Peyer's patch (tissue), 4 donors: ENCODE data around the gene RNF150.

ENCODE experiments used
- POLR2A ChIP-seq, 2 donors: fragments of 450-650 bp; IDR thresholded peaks; one replicate each; pipeline ENCODE4 v1.5.1; 2017; ENCODE audit warnings: antibody characterized with exemption in 2 of 2, mild to moderate bottlenecking in 2 of 2, moderate library complexity in 2 of 2
- TF ChIP-seq, protein P1 (sequence below), 6 experiments: fragments of 450-650 bp in 4 of 6; fragments of 200-600 bp in 2 of 6; sonication (generic) in 1 of 6; IDR thresholded peaks; one replicate each; pipeline ENCODE4 v1.5.1; 2017 to 2019; ENCODE audit warnings: antibody characterized with exemption in 6 of 6, mild to moderate bottlenecking in 3 of 6, moderate library complexity in 1 of 6

DNA sequence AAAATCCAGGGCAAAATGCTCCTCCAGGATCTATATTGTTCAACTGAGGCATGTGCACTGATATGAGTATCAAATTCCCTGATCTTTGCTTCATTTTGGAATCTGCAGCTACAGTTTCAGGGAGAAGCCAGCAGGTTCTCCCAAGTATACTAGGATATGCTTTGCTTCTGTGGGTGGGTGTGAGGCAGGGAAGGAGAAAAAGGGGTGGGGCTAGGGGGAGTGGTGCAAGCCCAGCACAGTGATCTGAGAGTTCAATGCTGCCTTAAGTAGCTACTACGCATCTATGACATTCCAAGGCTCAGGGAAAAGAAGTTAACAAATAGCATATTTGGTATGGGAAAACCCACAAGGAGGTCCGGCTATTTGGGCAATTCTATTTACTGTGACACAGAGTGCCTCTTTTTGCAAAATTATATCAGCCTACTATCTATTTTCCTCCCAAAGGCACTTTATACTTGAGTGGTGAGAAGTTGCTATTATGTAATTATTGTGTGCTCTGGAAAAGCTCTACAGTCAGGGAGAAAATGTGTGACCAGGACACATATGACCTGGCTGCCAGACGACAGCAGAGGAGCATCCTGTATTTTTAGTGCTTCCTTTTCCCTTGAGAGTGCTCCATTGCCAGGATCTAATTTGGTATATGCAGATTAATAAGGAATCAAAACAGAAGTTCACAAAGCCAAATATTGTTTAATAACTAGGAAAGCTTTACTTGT lies 162.0 kb downstream of the RNF150 start:
- TF ChIP-seq, protein P1, sequence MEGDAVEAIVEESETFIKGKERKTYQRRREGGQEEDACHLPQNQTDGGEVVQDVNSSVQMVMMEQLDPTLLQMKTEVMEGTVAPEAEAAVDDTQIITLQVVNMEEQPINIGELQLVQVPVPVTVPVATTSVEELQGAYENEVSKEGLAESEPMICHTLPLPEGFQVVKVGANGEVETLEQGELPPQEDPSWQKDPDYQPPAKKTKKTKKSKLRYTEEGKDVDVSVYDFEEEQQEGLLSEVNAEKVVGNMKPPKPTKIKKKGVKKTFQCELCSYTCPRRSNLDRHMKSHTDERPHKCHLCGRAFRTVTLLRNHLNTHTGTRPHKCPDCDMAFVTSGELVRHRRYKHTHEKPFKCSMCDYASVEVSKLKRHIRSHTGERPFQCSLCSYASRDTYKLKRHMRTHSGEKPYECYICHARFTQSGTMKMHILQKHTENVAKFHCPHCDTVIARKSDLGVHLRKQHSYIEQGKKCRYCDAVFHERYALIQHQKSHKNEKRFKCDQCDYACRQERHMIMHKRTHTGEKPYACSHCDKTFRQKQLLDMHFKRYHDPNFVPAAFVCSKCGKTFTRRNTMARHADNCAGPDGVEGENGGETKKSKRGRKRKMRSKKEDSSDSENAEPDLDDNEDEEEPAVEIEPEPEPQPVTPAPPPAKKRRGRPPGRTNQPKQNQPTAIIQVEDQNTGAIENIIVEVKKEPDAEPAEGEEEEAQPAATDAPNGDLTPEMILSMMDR (IDR thresholded peaks at IDR 0.05), result no peak
- no peak for TF ChIP-seq POLR2A (IDR thresholded peaks at IDR 0.05)
